Ishikawa (cell line): Measurements from ENCODE around the gene WFDC13.

Source experiments
- CEBPB ChIP-seq: IDR thresholded peaks from 2 replicates; pipeline ENCODE4 v1.6.1; 2012
- CREB1 ChIP-seq: IDR thresholded peaks from 2 replicates; pipeline ENCODE4 v1.6.1; 2012; ENCODE audit warnings: low read depth
- EGR1 ChIP-seq: IDR thresholded peaks from 2 replicates; pipeline ENCODE4 v1.6.1; 2012
- EP300 ChIP-seq: IDR thresholded peaks from 2 replicates; pipeline ENCODE4 v1.6.1; 2012; ENCODE audit warnings: borderline replicate concordance
- FOXM1 ChIP-seq: IDR thresholded peaks from 2 replicates; pipeline ENCODE4 v1.6.1; 2012; ENCODE audit warnings: low read depth, borderline replicate concordance
- NFIC ChIP-seq: IDR thresholded peaks from 2 replicates; pipeline ENCODE4 v1.6.1; 2012
- RAD21 ChIP-seq: IDR thresholded peaks from 2 replicates; pipeline ENCODE4 v1.6.1; 2012; ENCODE audit warnings: low read depth
- TAF1 ChIP-seq: IDR thresholded peaks from 2 replicates; pipeline ENCODE4 v1.6.1; 2012; ENCODE audit warnings: low read depth, mild to moderate bottlenecking
- TCF12 ChIP-seq: IDR thresholded peaks from 2 replicates; pipeline ENCODE4 v1.6.1; 2012; ENCODE audit warnings: low read depth
- TEAD4 ChIP-seq: IDR thresholded peaks from 2 replicates; pipeline ENCODE4 v1.6.1; 2012
- YY1 ChIP-seq: IDR thresholded peaks from 2 replicates; pipeline ENCODE4 v1.6.1; 2012; ENCODE audit warnings: low read depth
- ZBTB7A ChIP-seq: IDR thresholded peaks from 2 replicates; pipeline ENCODE4 v1.6.1; 2012; ENCODE audit warnings: low read depth
- TF ChIP-seq, protein P1 (sequence below): IDR thresholded peaks from 2 replicates; pipeline ENCODE4 v1.6.1; 2012; ENCODE audit warnings: low read depth, mild to moderate bottlenecking
- TF ChIP-seq, protein P2 (sequence below): IDR thresholded peaks from 2 replicates; pipeline ENCODE4 v1.6.1; 2012
- TF ChIP-seq, protein P3 (sequence below): IDR thresholded peaks from 2 replicates; pipeline ENCODE4 v1.6.1; 2012

Gene WFDC13

DNA sequence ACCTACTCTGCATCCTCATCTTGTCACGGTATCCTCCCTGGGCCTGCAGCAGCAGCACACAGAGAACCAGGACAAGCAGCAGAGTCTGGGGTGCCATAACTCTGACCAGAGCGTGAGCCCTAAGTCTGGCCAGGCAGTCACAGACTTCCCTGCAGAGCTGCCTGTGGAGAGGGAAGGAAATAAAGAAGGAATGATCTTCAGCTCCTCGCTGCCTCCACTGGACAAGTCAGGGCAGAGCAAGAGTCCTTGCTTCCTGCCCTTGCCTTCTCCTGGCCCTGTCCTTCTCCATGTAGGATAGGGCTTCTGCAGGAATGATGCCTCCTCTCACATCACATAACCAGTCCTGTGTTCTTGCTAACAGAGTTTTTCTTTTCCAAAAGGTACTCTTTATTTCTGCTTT, 15.9 kb upstream of the WFDC13 start:
- TF ChIP-seq CREB1 (no peak), TCF12 (no peak), RAD21 (peak; percentile 35; the same call in 1 of the 2 replicates)

DNA sequence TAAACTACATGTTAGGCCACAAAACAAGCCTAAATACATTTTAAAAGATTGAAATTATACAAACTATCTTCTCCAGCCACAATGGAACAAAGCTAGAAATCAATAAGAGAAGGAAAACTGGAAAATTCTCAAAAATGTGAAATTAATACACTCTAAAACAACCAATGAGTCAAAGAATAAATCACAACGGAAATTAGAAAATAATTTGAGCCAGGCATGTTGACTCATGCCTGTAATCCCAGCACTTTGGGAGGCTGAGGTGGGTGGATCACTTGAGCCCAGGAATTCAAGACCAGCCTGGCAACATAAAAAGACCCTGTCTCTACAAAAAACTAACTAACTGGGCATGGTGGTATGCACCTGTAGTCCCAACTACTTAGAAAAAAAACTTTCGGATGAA, 6.3 kb upstream of the WFDC13 start:
- no peak for TF ChIP-seq FOXM1
- TF ChIP-seq, protein P1, sequence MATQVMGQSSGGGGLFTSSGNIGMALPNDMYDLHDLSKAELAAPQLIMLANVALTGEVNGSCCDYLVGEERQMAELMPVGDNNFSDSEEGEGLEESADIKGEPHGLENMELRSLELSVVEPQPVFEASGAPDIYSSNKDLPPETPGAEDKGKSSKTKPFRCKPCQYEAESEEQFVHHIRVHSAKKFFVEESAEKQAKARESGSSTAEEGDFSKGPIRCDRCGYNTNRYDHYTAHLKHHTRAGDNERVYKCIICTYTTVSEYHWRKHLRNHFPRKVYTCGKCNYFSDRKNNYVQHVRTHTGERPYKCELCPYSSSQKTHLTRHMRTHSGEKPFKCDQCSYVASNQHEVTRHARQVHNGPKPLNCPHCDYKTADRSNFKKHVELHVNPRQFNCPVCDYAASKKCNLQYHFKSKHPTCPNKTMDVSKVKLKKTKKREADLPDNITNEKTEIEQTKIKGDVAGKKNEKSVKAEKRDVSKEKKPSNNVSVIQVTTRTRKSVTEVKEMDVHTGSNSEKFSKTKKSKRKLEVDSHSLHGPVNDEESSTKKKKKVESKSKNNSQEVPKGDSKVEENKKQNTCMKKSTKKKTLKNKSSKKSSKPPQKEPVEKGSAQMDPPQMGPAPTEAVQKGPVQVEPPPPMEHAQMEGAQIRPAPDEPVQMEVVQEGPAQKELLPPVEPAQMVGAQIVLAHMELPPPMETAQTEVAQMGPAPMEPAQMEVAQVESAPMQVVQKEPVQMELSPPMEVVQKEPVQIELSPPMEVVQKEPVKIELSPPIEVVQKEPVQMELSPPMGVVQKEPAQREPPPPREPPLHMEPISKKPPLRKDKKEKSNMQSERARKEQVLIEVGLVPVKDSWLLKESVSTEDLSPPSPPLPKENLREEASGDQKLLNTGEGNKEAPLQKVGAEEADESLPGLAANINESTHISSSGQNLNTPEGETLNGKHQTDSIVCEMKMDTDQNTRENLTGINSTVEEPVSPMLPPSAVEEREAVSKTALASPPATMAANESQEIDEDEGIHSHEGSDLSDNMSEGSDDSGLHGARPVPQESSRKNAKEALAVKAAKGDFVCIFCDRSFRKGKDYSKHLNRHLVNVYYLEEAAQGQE, result no peak
- no peak for TF ChIP-seq CREB1
- TF ChIP-seq EGR1, result no peak
- TF ChIP-seq, protein P2, sequence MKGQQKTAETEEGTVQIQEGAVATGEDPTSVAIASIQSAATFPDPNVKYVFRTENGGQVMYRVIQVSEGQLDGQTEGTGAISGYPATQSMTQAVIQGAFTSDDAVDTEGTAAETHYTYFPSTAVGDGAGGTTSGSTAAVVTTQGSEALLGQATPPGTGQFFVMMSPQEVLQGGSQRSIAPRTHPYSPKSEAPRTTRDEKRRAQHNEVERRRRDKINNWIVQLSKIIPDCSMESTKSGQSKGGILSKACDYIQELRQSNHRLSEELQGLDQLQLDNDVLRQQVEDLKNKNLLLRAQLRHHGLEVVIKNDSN, result no peak
- TF ChIP-seq TAF1, result no peak
- no peak for TF ChIP-seq TCF12
- TF ChIP-seq EP300, result no peak
- no peak for TF ChIP-seq NFIC
- no peak for TF ChIP-seq RAD21
- TF ChIP-seq ZBTB7A, result no peak
- TF ChIP-seq YY1, result no peak
- no peak for TF ChIP-seq CEBPB
- TF ChIP-seq TEAD4, result no peak
- TF ChIP-seq, protein P3, sequence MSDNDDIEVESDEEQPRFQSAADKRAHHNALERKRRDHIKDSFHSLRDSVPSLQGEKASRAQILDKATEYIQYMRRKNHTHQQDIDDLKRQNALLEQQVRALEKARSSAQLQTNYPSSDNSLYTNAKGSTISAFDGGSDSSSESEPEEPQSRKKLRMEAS, result no peak

GRCh38 chr20:45701104-45701503, 734 bp upstream of the WFDC13 start:
- TF ChIP-seq, protein P2, result no peak

- TF ChIP-seq, protein P2, result no peak
- TF ChIP-seq ZBTB7A (no peak), NFIC (no peak), TAF1 (no peak), YY1 (no peak), TCF12 (no peak), TEAD4 (no peak), CREB1 (no peak), RAD21 (no peak), CEBPB (no peak), FOXM1 (no peak), EP300 (no peak), EGR1 (no peak)
- TF ChIP-seq, protein P1, result no peak
- TF ChIP-seq, protein P3, result no peak
These were observed 3.3 kb downstream of the WFDC13 start, which contains the start of gene WFDC10B for GRCh38 chr20:45704969-45705637. WFDC10B (minus strand) TSS chr20:45705019; CDS start chr20:45685992, 19,027 bp downstream.

- TF ChIP-seq FOXM1 (no peak), YY1 (no peak), ZBTB7A (no peak), TCF12 (no peak), TAF1 (no peak), CEBPB (no peak), TEAD4 (no peak), EGR1 (no peak), RAD21 (no peak), NFIC (no peak), EP300 (no peak), CREB1 (no peak)
- TF ChIP-seq, protein P3, result no peak
- TF ChIP-seq, protein P1, result no peak
- TF ChIP-seq, protein P2, result no peak
These were observed 20.2 kb downstream of the WFDC13 start, which contains the start of gene SPINT4 for GRCh38 chr20:45722047-45722446. SPINT4 (plus strand) TSS chr20:45722347; CDS start chr20:45722368, 21 bp downstream.
